Pons (tissue), 1 donor: ENCODE data around the gene OR2V1.
"Not testable (repeated sequence)": the region's sequence is repeated elsewhere in the genome, so short reads cannot be mapped to it uniquely, and the experiment has no call there.

Experiments used
- DNase-seq: peaks from one replicate; pipeline ENCODE4 v3.0.0-alpha.2; 2016; ENCODE audit warnings: low spot score

Gene OR2V1

GRCh38 chr5:181101930-181102674 is 28.9 kb downstream of the OR2V1 start:
- DNase-seq, result not testable (repeated sequence)

- not testable (repeated sequence) for DNase-seq
These were observed 29.8 kb downstream of the OR2V1 start for GRCh38 chr5:181101030-181101641.

- no peak for DNase-seq
These were observed 30.7 kb downstream of the OR2V1 start for GRCh38 chr5:181100121-181100875.

GRCh38 chr5:181099602-181100086 is 31.3 kb downstream of the OR2V1 start:
- DNase-seq, result no peak

GRCh38 chr5:181098762-181099601 is 32.0 kb downstream of the OR2V1 start:
- no peak for DNase-seq

GRCh38 chr5:181097759-181098491 is 33.0 kb downstream of the OR2V1 start:
- not testable (repeated sequence) for DNase-seq

- DNase-seq, result not testable (repeated sequence)
These were observed 33.6 kb downstream of the OR2V1 start for GRCh38 chr5:181097383-181097753.

- DNase-seq, result not testable (repeated sequence)
These were observed 34.1 kb downstream of the OR2V1 start for GRCh38 chr5:181096721-181097382.

- DNase-seq, result not testable (repeated sequence)
These were observed 35.8 kb downstream of the OR2V1 start for GRCh38 chr5:181095162-181095561.

GRCh38 chr5:181092428-181092827 is 38.5 kb downstream of the OR2V1 start:
- DNase-seq, result no peak

- DNase-seq, result no peak
These were observed 42.7 kb downstream of the OR2V1 start for GRCh38 chr5:181088289-181088688.

- DNase-seq, result no peak
These were observed 43.7 kb downstream of the OR2V1 start for GRCh38 chr5:181087309-181087708.

- no peak for DNase-seq
These were observed 44.1 kb downstream of the OR2V1 start for GRCh38 chr5:181086884-181087205.

- DNase-seq, result no peak
These were observed 44.7 kb downstream of the OR2V1 start for GRCh38 chr5:181086026-181086883.

GRCh38 chr5:181084621-181085195 is 46.3 kb downstream of the OR2V1 start:
- no peak for DNase-seq

GRCh38 chr5:181081989-181082388 is 49.0 kb downstream of the OR2V1 start:
- no peak for DNase-seq

GRCh38 chr5:181076920-181077319 is 54.0 kb downstream of the OR2V1 start:
- DNase-seq, result no peak
